GM19455 (cell line): Measurements from ENCODE around the gene MAD1L1.
"Not testable (repeated sequence)": the region's sequence is repeated elsewhere in the genome, so short reads cannot be mapped to it uniquely, and the experiment has no call there.

Experiments
- ATAC-seq: cut with Tn5 transposase; IDR thresholded peaks from one replicate; pipeline ENCODE4 v1.9.1; 2021; ENCODE audit not compliant: unreplicated experiment

Gene MAD1L1

DNA sequence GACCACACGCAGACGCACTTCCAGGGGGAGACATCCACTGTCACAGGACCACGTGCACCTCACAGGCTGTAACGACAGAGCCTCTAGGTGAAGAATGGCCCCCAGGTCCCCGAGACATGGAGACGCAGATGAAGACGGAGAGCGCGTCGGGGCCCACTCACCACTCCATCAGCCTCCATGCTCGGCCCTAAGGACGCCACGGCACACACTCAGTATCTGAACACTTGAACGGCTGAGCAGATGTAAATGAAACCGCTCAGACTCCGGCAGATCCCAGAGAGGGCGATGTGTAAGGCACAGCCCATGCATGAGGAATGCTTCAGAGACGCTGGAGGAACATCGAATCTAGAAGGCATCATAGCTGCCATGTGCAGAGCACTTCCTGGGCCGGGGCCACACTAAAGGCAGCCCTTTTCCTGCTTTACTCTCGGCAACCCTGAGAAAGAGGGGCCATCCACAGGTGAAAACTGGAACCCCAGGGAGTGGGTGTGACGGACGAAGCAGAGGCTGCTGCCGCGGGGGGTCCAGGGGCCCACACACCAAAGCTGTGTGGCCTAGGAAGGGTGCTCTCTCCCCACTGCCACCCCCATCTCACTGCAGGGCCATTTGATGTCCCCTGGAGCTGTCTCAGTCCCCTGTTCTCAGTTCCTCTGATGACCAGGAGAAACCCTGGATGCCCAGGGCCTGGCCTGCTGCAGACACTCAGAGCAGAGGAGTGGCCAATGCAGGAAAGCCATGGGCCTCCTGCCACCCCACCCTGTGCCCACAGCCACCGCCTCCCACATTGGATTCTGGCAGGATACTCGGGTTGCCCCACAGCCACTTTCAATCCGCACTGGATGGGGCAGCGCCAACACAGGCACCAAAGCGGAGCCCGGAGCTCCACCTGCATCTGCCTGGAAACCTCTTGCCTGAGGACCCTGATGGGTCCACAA is 253.8 kb downstream of the MAD1L1 start:
- no peak for ATAC-seq

DNA sequence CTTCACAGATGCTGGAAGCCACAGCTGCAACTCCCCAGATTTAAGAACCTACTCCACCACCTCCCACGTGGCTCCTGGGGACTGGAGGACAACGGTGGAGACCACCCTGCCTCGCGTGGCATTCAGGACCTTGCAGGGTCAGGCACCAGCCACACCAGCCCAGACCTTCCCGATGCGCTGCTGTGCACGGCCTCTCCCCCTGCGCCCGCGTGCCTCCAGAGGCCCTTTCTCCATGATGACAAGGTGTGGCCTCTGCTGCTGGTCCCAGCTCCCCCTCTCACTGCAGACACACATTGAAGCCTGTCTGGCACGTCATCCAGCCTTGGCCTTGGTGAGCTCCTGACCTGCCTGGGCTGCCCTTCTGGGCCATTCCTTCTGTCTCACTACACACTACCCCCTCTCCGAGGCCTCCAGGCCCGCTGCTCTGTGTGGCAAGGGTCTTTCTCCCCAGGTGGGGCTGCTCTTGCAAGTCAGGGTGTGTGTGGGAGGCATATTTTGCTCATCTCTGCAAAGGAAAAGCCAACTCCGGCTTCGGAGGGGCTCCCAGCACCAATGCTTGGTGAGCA is 254.8 kb downstream of the MAD1L1 start:
- ATAC-seq = no peak

DNA sequence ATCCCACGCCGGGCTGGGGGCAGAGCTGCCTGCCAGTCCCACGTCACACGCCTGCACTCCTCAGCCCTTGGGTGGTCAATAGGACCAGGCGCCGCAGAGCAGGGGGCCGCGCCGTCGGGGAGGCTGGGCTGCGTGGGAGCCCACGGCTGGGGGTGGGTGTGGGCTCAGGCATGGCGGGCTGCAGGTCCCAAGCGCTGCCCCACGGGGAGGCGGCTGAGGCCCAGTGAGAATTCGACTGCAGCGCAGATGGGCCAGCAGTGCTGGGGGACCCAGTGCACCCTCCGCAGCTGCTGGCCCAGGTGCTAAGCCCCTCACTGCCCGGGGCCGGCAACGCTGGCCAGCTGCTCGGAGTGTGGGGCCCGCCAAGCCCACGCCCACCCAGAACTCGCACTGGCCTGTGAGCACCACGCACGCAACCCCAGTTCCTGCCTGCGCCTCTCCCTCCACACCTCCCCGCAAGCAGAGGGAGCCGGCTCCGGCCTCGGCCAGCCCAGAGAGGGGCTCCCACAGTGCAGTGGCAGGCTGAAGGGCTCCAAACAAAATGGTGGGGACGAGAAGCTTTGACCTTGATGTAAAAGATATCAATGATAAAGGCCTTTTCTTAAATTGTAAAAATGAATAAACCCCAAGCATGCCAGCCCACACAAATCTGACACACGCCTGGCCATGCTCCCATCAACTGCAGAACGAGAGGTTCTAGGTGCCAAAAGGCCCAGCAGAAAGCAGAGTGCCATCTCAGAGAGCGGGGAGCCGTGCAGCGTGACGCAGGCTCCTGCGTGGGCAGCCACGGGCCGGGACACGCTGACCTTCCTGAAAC is 255.5 kb downstream of the MAD1L1 start:
- no peak for ATAC-seq

DNA sequence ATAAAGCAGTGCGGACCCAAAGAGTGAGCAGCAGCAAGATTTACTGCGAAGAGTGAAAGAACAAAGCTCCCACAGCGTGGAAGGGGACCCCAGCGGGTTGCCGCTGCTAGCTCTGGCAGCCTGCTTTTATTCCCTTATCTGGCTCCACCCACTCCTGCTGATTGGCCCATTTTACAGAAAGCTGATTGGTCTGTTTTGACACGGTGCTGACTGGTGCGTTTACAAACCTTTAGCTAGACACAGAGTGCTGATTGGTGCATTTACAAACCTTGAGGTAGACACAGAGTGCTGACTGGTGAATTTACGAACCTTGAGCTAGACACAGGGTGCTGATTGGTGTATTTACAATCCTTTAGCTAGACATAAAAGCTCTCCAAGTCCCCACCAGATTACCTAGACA is 256.2 kb downstream of the MAD1L1 start:
- not testable (repeated sequence) for ATAC-seq

DNA sequence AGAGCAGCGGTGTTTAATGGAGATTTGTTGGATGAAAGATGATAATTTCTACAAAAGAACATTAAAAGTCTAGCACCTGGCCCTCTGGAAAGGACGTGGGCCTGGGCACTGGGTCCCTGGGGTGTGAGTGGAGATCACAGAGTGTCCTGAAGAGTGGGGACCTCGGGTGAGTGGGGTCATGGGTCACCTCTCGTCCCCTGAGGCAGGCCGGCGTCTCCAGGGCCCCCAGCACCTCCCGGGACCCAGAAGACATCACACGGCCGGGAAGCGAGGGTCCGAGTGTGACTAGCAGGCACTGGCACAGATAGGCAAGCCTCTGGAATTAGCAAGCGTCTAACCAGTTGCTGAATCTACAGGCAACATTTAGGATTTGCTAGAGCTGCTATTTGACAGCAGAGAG is 257.2 kb downstream of the MAD1L1 start:
- ATAC-seq = no peak

DNA sequence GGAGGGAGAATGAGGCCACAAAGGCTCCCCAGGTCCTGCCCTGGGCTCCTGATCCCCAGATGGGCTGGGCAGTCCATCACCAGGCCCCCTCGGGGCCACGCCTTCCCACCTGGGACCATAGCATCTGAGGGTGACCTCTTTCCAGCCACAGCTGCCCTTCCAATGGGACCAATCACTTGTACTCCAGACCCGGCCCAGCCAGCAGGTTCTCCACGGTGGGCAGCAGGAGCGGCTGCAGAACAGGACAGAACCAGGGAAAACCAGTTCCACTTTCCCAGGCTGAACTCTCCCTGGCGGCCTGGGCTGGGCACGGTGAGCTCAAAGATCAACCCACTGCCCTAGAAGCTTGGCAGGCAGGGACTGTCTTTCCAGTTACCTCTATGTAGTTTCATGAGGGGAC is 257.6 kb downstream of the MAD1L1 start:
- no peak for ATAC-seq

DNA sequence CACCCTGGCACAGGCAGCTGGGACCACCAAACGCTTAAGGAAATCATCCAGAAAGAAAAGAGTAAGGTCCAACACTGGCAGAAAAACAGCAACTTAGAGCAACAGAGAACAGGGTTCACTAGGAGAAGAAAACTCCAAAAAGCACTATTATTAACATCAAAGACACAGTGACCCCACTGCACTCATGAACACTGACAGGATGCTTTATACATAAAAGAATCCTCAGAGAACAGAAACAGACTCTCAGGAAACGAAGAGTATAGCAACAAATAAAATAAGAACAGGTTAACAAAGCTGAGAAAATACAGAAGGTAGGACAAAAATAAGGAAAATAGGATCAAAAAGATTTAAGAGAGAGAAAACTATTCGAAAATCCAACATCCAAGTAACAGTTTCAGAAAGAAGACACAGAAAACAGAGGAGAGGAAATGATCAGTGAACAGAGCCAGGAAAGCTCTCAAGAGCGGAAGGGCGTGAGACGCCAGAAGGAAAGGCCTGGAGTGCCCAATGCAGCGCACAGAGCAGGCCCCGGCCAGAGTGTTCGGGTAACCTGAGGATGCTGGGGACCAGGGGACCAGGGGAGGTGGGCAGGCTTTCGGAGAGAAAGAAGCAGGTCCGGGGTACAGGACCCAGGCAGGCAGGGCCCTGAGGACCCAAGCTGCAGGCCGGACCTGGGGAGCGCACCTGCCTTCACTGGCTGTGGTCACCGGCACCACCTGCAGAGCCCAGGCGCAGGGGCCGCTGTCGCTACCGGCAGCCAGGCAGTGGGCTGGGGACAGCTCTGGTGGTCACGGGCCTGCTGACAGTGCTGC is 258.2 kb downstream of the MAD1L1 start:
- ATAC-seq = no peak

DNA sequence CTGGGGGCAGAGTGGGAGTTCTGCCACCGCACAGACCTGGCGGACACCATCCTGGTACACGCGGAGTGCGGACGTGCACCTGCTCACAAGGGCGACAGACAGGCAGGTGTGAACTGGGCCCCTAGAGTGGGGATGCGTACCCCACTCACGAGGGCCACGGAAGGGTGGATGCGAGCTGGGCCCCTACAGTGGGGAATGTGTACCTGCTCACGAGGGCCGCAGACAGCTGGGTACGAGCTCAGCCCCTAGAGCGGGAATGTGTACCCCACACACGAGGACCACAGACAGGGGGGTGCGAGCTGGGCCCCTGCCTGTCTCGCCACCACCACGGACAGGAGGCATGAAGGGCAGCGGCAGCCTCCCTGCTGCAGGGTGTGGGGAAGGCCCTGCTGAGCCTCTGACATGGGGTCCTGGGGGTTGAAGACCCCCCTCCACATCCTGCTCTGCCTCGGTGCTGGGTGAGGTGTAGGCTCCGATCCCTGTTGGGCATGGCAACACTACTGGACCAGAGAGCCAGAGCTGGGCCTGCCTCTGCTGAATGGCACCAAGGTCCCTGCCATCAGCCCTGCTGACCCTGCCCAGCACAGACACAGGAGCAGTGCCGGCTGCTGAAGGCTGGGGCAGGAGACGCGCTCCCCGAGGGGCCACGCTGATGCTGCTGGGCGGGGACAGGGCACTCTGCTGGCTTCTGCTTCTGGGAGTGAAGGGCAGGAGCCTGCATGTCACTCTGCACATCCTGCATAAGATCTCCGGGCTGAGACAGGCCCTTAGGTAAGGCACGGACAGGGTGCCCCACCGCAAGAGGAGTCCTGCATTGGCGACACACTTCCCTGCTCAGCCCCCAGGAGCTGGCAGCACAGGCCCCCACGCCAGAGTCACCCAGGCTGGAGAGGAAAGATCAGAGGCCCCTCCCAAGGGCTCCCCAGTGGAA is 259.2 kb downstream of the MAD1L1 start:
- no peak for ATAC-seq

DNA sequence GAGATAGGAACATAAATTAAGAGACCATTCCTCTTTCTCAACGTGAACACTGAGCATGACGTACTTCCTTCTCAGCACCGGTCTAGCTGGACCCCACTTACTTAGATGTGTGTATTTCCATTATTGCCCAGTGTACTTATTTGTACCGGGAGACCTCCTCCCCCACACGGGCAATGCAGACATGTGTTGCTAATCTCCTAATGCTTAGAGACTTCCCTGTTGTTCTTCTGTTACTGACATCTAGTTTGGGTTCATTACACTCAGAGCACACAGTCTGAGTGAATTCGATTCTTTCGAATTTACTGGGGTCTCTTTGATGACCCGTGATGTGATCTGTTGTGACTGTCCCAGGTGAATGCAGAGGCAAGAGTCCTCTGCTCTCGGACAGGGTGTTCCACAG is 260.0 kb downstream of the MAD1L1 start:
- no peak for ATAC-seq

DNA sequence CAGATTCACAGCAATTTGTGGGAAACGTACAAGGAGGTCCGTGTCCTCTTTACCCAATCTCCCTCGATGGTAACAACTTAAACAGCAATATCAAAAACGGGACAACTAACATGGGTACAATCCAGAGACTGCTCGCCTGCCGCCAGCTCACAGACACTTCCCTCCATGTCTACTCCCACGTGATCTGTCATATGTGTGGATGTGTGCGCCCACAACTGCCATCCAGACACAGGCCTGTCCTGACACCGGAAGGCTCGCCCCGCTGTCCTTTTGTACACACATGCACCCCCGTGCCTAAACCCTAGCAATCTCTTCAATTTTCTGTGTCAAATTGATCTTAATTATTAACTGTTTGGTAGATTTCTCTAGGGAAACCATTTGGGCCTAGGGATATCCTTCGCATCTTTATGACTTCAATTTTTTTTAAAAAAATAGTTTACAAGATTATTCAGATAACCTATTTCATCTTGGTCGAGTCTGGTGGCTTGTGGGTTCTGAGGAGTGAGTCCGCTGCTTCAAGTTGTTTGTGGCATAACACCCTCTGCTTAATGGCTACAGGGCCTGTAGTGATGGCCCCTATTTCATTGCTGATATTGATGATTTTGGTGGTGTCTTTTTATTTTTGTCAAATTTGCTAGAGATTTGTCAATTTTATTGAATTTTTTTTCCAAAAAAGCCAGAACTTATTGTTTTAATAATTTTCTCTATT is 260.6 kb downstream of the MAD1L1 start:
- ATAC-seq = no peak

DNA sequence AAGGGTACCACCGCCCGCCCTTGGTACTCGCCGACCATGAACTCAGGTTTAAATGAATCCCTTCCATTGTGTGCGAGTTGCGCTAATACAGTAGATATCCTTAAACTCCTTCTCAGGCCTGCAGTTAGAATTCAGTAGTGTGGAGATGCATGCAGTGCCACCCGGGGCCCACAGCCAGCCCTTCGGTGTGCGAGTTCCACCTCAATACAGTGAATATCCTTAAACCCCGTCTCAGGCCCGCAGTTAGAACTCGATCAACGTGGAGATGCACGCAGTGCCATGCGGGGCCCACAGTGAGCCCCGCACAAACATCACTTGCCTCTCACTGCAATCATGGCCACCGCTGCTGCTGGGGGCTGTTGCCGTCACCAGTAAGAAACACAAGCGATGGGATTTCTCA is 261.9 kb downstream of the MAD1L1 start:
- no peak for ATAC-seq

DNA sequence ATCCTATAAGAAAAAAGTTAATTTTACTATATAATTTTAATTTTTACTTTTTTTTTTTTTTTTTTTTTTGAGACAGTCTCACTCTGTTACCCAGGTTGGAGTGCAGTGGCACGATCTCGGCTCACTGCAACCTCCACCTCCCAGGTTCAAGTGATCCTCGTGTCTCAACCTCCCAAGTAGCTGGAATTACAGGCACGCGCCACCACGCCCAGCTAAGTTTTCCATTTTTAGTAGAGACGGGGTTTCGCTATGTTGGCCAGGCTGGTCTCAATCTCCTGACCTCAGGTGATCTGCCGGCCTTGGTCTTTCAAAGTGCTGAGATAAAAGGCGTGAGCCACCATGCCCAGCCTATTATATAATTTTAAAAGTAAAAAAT is 262.5 kb downstream of the MAD1L1 start:
- not testable (repeated sequence) for ATAC-seq

DNA sequence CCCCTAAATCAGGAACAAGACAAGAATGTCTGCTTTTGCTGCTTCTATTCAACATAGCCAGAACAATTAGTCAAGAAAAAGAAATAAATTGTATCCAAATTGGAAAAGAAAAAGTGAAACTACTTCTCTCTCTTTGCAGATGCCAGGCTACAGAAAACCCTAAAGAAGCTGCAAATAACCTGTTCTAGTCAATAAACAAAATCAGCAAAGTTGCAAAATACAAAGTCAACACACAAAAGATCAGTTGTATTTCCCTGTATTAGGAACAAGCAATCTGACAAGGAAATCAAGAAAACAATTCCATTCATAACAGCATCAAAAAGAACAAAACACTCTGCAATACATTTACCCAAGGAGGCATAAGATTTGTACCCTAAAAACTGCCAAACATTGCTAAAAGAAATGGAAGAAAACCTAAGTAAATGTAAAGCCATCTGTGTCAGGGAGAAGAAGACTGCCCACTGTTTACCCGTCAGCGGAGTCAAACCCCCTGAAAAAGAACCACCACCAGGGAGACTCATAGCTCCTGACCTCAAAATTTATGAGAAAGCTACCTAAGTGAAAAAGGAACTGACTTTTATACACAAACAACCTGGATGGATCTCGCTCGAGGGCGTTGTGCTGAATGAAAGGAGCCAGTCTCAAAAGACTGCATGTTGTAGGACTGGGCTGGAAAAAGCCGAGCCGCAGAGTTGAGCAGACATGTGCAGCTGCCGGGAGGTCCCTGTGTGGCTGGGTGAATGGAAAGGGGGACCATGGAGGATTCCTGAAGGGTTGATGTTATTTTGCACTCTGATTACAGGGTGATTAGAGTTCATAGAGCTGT is 263.1 kb downstream of the MAD1L1 start:
- no peak for ATAC-seq

DNA sequence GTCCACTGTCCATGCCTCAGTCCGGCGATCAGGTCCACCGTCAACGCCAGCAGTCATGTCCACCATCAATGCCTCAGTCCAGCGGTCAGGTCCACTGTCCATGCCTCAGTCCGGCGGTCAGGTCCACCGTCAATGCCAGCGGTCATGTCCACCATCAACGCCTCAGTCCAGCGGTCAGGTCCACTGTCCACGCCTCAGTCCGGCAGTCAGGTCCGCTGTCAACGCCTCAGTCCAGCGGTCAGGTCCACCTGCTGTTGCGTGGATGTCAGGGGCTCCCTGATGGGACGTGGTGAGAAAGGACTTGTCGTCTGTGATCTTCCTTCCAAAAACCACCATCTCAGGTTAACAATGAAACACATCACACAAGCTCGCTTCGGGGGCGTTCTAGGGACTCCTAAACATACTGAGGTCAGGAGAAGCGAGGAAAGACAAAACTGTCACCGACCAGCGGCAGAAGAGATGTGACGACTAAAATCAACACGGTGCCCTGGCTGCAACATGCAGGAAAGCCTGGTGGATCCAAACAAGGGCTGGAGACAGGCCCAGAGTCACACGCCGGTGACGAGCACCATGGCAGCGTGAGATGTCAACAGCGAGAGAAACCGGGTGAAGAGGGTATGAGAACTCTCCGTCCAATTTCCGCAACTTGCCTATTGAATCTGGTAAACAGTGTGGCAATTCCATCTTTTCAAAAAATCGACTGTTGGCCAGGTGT is 264.2 kb downstream of the MAD1L1 start:
- no peak for ATAC-seq

DNA sequence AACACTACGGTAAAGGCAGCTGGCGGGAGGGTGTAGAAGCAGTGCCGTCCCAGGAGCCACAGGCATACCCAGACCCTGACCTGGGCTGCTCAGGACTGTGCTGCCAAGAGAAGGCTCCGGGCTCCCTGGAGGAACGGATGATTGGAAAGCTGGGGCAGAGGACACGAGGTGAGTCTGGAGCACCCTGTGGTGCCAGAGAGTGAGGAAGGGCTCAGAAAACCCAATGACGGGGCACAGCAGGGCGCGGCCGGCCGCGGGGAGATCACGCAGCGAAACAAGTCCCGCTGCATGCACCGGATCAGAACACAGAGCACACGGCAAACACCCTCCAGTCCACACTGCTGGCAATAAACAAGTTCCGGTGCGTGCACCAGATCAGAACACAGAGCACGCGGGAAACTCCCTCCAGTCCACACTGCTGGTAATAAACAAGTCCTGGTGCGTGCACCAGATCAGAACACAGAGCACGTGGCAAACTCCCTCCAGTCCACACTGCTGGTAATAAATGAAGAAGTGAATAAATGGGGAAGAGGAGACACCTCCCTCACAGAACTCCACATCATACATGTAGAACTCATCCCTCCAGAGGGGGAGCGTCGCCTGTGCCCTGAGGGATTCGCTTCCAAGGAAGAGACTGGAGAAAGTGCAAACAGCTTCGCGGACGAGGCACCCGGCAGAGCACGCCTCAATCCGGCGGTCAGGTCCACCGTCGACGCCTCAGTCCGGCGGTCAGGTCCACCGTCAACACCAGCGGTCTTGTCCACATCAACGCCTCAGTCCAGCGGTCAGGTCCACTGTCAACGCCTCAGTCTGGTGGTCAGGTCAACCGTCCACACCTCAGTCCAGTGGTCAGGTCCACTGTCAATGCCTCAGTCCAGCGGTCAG is 265.0 kb downstream of the MAD1L1 start:
- no peak for ATAC-seq

DNA sequence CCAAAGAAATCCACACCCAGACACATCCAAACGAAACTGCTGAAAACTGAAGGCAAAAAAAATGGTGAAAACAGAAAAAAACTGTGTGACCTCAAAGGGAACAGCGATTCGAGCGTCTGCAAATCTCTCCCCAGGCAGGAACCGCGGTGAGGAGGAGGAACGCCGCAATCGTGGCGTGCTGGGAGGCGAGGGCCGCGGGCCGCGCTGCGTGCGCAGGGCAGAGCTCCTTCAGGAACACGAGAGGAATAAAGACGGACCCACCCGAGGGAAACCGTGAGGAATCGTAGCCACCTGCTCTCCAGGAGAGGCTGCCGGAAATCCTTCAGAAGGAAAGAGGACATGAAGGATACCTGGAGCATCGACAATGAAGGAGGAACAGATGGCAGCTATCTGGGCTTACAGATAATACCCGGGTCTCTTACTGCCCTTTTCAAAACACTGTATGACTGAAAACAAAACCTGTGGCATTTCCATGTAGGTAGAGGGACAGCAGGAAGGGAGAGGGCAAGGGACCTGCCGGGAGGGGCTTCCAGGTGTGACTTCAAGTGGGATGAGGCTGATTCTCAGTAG is 266.0 kb downstream of the MAD1L1 start:
- ATAC-seq = no peak
